GM12874 (cell line): ENCODE results near the gene NR2F1-AS1.

Experiments
- TF ChIP-seq, protein P1 (sequence below): IDR thresholded peaks from 2 replicates; pipeline ENCODE4 v1.5.1; 2011; ENCODE audit warnings: low read depth, mild to moderate bottlenecking, control low read depth, low read length, moderate library complexity; ENCODE audit not compliant: insufficient read depth

The NR2F1-AS1 gene

GRCh38 chr5:93421468-93421867 is 159.6 kb downstream of the NR2F1-AS1 start:
- TF ChIP-seq, protein P1, sequence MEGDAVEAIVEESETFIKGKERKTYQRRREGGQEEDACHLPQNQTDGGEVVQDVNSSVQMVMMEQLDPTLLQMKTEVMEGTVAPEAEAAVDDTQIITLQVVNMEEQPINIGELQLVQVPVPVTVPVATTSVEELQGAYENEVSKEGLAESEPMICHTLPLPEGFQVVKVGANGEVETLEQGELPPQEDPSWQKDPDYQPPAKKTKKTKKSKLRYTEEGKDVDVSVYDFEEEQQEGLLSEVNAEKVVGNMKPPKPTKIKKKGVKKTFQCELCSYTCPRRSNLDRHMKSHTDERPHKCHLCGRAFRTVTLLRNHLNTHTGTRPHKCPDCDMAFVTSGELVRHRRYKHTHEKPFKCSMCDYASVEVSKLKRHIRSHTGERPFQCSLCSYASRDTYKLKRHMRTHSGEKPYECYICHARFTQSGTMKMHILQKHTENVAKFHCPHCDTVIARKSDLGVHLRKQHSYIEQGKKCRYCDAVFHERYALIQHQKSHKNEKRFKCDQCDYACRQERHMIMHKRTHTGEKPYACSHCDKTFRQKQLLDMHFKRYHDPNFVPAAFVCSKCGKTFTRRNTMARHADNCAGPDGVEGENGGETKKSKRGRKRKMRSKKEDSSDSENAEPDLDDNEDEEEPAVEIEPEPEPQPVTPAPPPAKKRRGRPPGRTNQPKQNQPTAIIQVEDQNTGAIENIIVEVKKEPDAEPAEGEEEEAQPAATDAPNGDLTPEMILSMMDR: no peak

DNA sequence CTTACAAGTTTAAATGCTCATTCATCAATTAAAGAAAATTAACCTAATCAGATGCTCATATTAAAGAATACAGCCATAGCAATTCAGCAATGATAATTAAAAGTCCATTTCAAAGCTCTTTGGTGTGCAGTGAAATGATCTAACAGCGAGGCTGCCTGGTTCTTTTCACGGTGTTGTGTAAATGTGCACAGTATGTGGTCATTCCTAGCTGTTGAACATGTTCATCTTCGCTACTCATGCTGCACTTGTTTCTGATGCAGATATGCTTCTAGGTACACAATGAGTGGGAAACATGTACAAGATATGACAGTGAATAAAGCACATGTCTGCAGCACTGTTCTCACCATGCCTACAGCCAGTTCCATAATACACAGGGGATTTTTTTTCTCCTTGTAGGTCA is 163.5 kb downstream of the NR2F1-AS1 start:
- TF ChIP-seq, protein P1: no peak

DNA sequence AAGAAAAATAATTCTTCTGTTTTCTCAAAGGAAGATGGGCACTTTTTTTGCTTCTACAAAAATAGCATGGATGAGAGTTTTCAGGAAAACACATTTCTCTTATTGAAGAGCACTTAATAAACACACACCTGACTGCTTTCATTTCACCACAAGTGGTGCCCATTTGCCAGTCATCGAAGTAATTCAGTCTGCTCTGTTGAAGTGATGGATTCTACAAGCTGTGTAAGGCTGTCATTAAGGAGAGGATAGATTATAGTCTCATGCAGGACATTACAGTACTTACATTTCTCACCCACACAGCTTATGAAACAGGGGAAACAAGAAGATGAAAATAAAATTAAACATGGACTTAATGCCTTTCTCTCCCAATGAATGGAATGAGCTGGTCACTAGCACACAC is 165.2 kb downstream of the NR2F1-AS1 start:
- TF ChIP-seq, protein P1: no peak

DNA sequence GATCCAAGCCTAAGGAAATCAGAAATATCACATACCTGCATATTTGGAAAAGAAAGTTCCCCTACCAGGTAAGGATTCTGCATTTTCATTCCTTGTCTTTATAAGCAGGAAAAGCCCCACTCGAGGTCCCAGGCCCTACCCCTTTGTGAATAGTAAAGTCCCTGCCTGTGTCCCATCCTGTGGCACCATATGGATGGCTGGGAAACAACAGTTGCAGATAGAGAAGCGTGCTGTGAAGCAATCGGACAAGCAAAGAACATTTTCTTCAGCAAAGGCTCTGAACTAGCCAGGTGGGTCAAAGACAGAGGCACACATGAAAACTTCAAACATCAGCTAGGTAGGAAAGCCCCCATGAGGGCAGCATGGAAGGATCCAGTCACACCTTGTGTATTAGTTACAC is 169.3 kb downstream of the NR2F1-AS1 start:
- TF ChIP-seq, protein P1: no peak

DNA sequence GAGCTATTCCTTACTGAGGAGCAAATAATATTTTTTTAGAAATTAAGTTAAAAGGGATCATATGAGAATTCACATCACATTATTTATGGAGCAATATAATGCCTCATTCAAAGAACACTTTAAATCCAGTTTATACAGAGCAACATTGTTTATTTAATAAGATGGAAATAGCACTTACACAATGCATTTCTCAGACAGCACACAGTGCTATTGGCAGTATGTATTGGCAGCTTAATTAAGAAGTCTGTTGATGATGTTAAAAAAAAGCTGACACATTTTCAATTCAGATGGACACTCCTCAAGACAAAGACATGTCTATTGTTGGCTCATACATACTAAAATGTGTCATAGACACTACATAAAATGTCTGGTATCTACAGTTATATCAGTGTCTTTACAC is 171.3 kb downstream of the NR2F1-AS1 start:
- TF ChIP-seq, protein P1: no peak

- TF ChIP-seq, protein P1: no peak
Measured at GRCh38 chr5:93407454-93407853, 173.6 kb downstream of the NR2F1-AS1 start.

DNA sequence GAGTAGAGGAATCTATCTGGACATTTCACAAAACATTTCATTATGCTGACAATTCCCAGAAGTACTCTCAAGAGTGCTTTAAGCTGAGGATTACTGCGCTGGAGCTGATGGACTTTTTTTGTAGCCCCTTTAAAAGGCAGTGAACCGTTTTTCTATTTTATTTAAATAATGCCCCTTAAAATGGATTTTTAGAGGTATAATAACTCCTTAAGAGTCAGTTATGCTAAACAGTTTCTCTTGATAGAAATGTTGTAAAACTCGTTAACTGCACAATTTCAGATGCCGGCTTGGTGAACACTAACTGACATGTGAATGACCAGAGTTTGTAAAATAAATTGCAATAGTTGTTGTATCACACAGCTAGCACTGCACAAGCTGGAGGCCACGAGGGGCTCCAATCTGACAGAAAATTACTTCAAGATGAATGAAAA is 174.0 kb downstream of the NR2F1-AS1 start:
- TF ChIP-seq, protein P1: no peak

DNA sequence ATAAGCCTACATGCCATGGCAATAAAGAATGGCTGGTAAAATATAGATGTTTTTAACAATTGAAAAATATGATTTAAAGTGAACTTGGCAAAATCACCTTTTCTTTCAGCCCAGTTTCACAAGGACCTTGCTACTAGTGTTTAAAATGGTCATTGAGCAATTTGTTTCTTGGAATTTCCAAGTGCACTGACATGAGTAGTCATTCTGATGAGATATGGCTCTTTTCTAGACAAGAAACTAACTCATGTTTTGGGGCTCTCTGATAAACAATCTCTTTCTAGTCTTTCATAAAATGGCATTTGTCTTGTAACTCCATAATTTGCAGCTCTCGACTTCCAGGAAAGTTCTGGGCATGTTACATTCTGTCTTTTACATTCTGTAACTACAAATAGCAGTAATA is 176.8 kb downstream of the NR2F1-AS1 start:
- TF ChIP-seq, protein P1: no peak
